RCC 7860 (cell line): ENCODE data around the gene RNASEH2B.

Experiments used
- DNase-seq: peaks from one replicate; pipeline ENCODE4 v3.0.0-alpha.2; 2015; ENCODE audit warnings: low spot score
- FAIRE-seq: peaks from 2 replicates; lab custom pipeline; 2012; peaks lifted over from hg19 to GRCh38; lab: Jason Lieb, UNC

Gene RNASEH2B

GRCh38 chr13:50934735-50935435 is 25.3 kb downstream of the RNASEH2B start:
- no peak for FAIRE-seq
- no peak for DNase-seq

- FAIRE-seq = no peak
These were observed 27.1 kb downstream of the RNASEH2B start for GRCh38 chr13:50936679-50937078.

GRCh38 chr13:50940509-50940908 is 30.9 kb downstream of the RNASEH2B start:
- FAIRE-seq = no peak
- DNase-seq = no peak

More at GRCh38 chr13:50936679-50937078, 27.1 kb downstream of the RNASEH2B start:
- DNase-seq = no peak

- DNase-seq (no peak), FAIRE-seq (no peak)
These were observed 31.6 kb downstream of the RNASEH2B start for GRCh38 chr13:50941146-50941545.

- FAIRE-seq (no peak), DNase-seq (no peak)
These were observed 33.2 kb downstream of the RNASEH2B start for GRCh38 chr13:50942630-50943311.

- FAIRE-seq (no peak), DNase-seq (no peak)
These were observed 36.1 kb downstream of the RNASEH2B start for GRCh38 chr13:50945669-50946068.

GRCh38 chr13:50948601-50949000 is 39.0 kb downstream of the RNASEH2B start:
- no peak for FAIRE-seq
- DNase-seq = no peak

- DNase-seq = no peak
These were observed 41.3 kb downstream of the RNASEH2B start for GRCh38 chr13:50950849-50951248.

GRCh38 chr13:50951366-50951765 is 41.8 kb downstream of the RNASEH2B start:
- no peak for DNase-seq
- FAIRE-seq = no peak

More at GRCh38 chr13:50950849-50951248, 41.3 kb downstream of the RNASEH2B start:
- FAIRE-seq = no peak

GRCh38 chr13:50955241-50955640 is 45.6 kb downstream of the RNASEH2B start:
- DNase-seq = no peak
- FAIRE-seq = no peak

GRCh38 chr13:50955798-50956197 is 46.2 kb downstream of the RNASEH2B start:
- no peak for DNase-seq
- FAIRE-seq = no peak

- FAIRE-seq (no peak), DNase-seq (no peak)
These were observed 48.0 kb downstream of the RNASEH2B start for GRCh38 chr13:50957620-50958019.

GRCh38 chr13:50969691-50970090 is 60.1 kb downstream of the RNASEH2B start:
- no peak for DNase-seq
- no peak for FAIRE-seq

- no peak for DNase-seq
- no peak for FAIRE-seq
These were observed 61.4 kb downstream of the RNASEH2B start for GRCh38 chr13:50970956-50971355.

- no peak for FAIRE-seq
These were observed 64.7 kb downstream of the RNASEH2B start for GRCh38 chr13:50974268-50974667.

GRCh38 chr13:50979187-50979586 is 69.6 kb downstream of the RNASEH2B start:
- FAIRE-seq (no peak), DNase-seq (no peak)

More at GRCh38 chr13:50974268-50974667, 64.7 kb downstream of the RNASEH2B start:
- no peak for DNase-seq

- no peak for DNase-seq
- no peak for FAIRE-seq
These were observed 72.1 kb downstream of the RNASEH2B start for GRCh38 chr13:50981686-50982085.

GRCh38 chr13:50989476-50989875 is 79.9 kb downstream of the RNASEH2B start:
- FAIRE-seq (no peak), DNase-seq (no peak)

GRCh38 chr13:50990065-50990817 is 80.7 kb downstream of the RNASEH2B start:
- DNase-seq (no peak), FAIRE-seq (no peak)

GRCh38 chr13:50990818-50991506 is 81.4 kb downstream of the RNASEH2B start:
- FAIRE-seq = no peak
- DNase-seq = no peak
